Loucy (cell line): Measurements from ENCODE around the gene PSMB2.

Source experiments
- EZH2phosphoT487 ChIP-seq: fragments of 200-600 bp; IDR thresholded peaks from 2 replicates; pipeline ENCODE4 v1.6.1; 2018; ENCODE audit warnings: antibody characterized with exemption, mild to moderate bottlenecking, moderate library complexity, borderline replicate concordance
- TF ChIP-seq, protein P1 (sequence below): fragments of 200-600 bp; sonication (generic); conservative IDR thresholded peaks from 2 replicates; pipeline ENCODE4 v1.5.1; 2014; ENCODE audit warnings: mild to moderate bottlenecking, antibody characterized with exemption, low read length

DNA sequence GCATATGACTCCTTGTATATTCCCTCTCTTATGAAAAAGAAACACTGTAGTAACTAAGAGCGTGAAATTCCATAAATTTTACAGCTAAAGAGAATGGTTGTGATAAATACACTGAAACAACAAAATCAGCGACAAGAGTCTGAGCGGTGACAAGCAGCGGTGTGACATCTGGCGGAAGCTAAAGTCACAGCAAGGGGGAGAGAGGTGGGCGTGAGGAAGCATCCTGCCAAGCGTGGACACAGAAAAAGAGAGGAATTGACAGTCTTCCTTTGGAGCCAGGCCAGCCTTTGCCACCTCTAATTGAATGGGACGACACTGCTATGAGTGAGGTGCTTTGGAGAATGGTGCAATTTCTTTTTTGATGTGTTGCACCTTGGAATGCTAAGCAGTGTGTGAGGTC lies 25.9 kb downstream of the PSMB2 start:
- TF ChIP-seq, protein P1, sequence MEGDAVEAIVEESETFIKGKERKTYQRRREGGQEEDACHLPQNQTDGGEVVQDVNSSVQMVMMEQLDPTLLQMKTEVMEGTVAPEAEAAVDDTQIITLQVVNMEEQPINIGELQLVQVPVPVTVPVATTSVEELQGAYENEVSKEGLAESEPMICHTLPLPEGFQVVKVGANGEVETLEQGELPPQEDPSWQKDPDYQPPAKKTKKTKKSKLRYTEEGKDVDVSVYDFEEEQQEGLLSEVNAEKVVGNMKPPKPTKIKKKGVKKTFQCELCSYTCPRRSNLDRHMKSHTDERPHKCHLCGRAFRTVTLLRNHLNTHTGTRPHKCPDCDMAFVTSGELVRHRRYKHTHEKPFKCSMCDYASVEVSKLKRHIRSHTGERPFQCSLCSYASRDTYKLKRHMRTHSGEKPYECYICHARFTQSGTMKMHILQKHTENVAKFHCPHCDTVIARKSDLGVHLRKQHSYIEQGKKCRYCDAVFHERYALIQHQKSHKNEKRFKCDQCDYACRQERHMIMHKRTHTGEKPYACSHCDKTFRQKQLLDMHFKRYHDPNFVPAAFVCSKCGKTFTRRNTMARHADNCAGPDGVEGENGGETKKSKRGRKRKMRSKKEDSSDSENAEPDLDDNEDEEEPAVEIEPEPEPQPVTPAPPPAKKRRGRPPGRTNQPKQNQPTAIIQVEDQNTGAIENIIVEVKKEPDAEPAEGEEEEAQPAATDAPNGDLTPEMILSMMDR, result no peak
- TF ChIP-seq EZH2phosphoT487, result no peak
